HG02623 (cell line): ENCODE measurements around the gene KIFC3.
"Not testable (repeated sequence)": the region's sequence is repeated elsewhere in the genome, so short reads cannot be mapped to it uniquely, and the experiment has no call there.

Experiments used
- ATAC-seq: cut with Tn5 transposase; IDR thresholded peaks from one replicate; pipeline ENCODE4 v1.9.1; 2021; ENCODE audit warnings: moderate library complexity; ENCODE audit not compliant: unreplicated experiment

KIFC3 gene

GRCh38 chr16:57791195-57791892, 10.9 kb downstream of the KIFC3 start:
- ATAC-seq = no peak

GRCh38 chr16:57788951-57789350, 13.3 kb downstream of the KIFC3 start:
- ATAC-seq = no peak

GRCh38 chr16:57788252-57788841, 13.9 kb downstream of the KIFC3 start:
- ATAC-seq = no peak

GRCh38 chr16:57787519-57787905, 14.8 kb downstream of the KIFC3 start:
- ATAC-seq = no peak

- ATAC-seq = no peak
Observed at GRCh38 chr16:57786632-57787518, 15.4 kb downstream of the KIFC3 start.

- no peak for ATAC-seq
Observed at GRCh38 chr16:57785924-57786323, 16.4 kb downstream of the KIFC3 start.

- no peak for ATAC-seq
Observed at GRCh38 chr16:57785385-57785784, 16.9 kb downstream of the KIFC3 start.

- no peak for ATAC-seq
Observed at GRCh38 chr16:57784334-57784733, 18.0 kb downstream of the KIFC3 start.

GRCh38 chr16:57783883-57784282, 18.4 kb downstream of the KIFC3 start:
- no peak for ATAC-seq

- no peak for ATAC-seq
Observed at GRCh38 chr16:57783116-57783515, 19.2 kb downstream of the KIFC3 start.

GRCh38 chr16:57782607-57783055, 19.7 kb downstream of the KIFC3 start:
- not testable (repeated sequence) for ATAC-seq

- no peak for ATAC-seq
Observed at GRCh38 chr16:57781741-57782606, 20.3 kb downstream of the KIFC3 start.

- no peak for ATAC-seq
Observed at GRCh38 chr16:57781349-57781740, 20.9 kb downstream of the KIFC3 start.

- ATAC-seq = not testable (repeated sequence)
Observed at GRCh38 chr16:57779836-57780235, 22.5 kb downstream of the KIFC3 start.

GRCh38 chr16:57778658-57779057, 23.6 kb downstream of the KIFC3 start:
- ATAC-seq = no peak

GRCh38 chr16:57775661-57776469, 26.4 kb downstream of the KIFC3 start:
- ATAC-seq = no peak

GRCh38 chr16:57774705-57775285, 27.5 kb downstream of the KIFC3 start:
- no peak for ATAC-seq

- ATAC-seq = no peak
Observed at GRCh38 chr16:57773655-57774295, 28.5 kb downstream of the KIFC3 start.

- ATAC-seq = no peak
Observed at GRCh38 chr16:57773019-57773418, 29.3 kb downstream of the KIFC3 start.
